Fibroblast of lung (primary cell): ENCODE data around the gene OR6C1.

ENCODE experiments used
- EZH2 ChIP-seq: IDR thresholded peaks from 2 replicates; pipeline ENCODE4 v1.5.1; 2012; ENCODE audit warnings: low read length, control low read depth, mild to moderate bottlenecking; ENCODE audit errors: missing control alignments
- TF ChIP-seq, protein P1 (sequence below), 2 donors: IDR thresholded peaks in 1 of 2; conservative IDR thresholded peaks in 1 of 2; 1 replicate in 1 of 2; 2 replicates in 1 of 2; pipeline ENCODE4 v1.5.1; 2011 to 2012; ENCODE audit warnings: low read length in 2 of 2, control low read depth in 1 of 2, inconsistent platforms in 1 of 2, low read depth in 1 of 2, mild to moderate bottlenecking in 1 of 2

- TF ChIP-seq, protein P1, sequence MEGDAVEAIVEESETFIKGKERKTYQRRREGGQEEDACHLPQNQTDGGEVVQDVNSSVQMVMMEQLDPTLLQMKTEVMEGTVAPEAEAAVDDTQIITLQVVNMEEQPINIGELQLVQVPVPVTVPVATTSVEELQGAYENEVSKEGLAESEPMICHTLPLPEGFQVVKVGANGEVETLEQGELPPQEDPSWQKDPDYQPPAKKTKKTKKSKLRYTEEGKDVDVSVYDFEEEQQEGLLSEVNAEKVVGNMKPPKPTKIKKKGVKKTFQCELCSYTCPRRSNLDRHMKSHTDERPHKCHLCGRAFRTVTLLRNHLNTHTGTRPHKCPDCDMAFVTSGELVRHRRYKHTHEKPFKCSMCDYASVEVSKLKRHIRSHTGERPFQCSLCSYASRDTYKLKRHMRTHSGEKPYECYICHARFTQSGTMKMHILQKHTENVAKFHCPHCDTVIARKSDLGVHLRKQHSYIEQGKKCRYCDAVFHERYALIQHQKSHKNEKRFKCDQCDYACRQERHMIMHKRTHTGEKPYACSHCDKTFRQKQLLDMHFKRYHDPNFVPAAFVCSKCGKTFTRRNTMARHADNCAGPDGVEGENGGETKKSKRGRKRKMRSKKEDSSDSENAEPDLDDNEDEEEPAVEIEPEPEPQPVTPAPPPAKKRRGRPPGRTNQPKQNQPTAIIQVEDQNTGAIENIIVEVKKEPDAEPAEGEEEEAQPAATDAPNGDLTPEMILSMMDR (conservative IDR thresholded peaks at IDR 0.05 in 1 of 2, IDR thresholded peaks at IDR 0.05 in 1 of 2; ENCODE audit: low read depth in 1 of 2, low read length in 2 of 2): no peak
- TF ChIP-seq EZH2: no peak
Observed at GRCh38 chr12:55296469-55296868, 17.7 kb upstream of the OR6C1 start, which contains the start of gene OR6C6.
